HG03064 (cell line): ENCODE results near the gene DCDC1.

Experiments used
- ATAC-seq: cut with Tn5 transposase; IDR thresholded peaks from one replicate; pipeline ENCODE4 v1.9.1; 2021; ENCODE audit warnings: low read depth; ENCODE audit not compliant: unreplicated experiment

Gene DCDC1

DNA sequence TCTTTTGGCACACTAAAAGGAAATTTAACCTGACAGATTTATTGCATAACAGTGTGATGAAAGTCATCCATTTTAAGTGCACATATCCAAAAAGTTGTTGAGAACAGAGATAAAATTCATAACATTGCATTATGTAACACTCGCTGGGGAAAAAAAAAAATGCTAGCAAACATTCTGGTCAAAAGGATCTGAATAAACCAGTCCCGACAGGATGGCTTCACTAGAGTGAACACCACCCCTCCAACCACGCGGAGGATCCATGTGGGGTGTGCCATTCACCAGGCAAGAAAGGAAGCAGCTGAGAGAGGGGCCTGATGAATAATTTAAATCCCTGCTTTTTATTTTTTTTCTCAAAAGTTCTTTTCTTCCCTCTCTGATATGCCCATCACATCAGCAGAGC is 258.7 kb downstream of the DCDC1 start:
- ATAC-seq = no peak

DNA sequence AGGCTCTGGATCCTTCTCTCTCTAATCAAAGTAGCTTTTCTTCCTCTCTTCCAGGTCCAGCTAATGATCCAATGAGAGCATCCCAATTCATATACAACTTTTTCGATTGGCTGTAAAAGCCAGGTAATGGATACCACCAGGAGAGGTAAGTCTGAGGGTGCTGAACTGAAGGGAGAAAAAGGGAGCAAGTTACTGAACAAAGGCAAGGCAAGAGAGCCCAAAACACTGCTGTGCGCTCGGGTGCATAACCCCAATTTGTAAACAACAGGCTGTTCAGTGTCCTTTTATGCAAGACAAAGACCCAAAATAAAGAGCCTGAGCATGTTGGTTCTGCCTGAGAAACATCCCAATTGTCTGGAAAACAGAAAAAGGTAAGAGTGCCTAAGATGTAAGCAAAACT is 260.1 kb downstream of the DCDC1 start:
- no peak for ATAC-seq

DNA sequence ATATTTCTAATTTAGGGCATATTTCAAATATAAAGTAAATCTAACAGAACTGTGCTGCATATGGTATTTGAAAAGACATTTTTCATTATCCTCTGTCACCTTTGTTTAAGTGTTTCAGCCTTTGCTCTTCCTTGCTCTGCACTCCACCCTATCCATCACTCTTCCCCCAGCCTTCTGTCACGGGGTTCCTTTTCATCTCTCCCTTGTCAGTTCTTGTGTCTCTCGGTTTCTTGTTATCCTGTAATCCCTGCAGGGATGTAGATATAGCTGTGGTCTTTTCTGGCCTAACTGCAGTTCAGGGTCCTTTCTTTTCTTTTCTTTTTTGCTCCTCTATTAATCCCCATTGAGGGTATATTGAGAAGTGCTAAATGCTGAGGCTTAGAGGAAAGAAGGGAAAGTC is 261.9 kb downstream of the DCDC1 start:
- ATAC-seq = no peak

- ATAC-seq = peak; percentile 83
Observed at GRCh38 chr11:31106968-31107576, 262.5 kb downstream of the DCDC1 start.

DNA sequence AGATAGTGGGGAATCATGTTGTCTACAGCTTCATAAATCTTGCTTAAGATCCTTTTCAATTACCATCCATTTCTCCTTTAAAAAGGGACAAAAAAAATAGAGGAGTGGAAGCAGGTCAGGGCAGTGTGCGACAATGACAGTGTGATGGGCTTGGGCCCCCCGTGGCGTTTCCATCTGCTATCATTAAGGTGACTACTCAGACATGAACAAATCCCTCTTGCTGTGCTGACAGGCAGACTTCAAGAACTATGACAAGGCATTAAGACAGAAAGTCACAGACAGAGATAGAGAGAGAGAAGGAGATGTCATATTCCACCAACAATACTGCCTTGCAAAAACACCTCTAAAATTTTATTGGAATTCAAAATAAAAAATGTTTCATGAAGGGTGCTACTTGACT is 263.2 kb downstream of the DCDC1 start:
- no peak for ATAC-seq

DNA sequence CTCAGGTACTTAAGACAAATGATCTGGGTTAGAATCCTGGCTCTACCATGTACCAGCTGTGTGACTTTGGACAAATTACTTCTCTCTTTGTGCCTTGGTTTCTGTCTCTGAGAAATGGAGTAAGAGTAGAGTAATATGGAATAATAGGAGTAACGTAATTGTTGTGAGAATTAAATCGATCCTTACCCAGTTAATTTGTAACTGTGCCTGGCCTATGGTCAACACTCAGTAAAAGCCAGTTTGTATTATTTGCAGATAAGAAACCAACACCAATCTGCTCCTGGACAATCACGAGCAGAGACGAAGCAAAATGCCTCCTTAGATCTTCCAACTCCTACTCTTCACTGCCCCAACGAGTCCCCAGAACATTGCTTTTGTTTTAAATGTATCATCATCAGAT is 266.7 kb downstream of the DCDC1 start:
- ATAC-seq = no peak

DNA sequence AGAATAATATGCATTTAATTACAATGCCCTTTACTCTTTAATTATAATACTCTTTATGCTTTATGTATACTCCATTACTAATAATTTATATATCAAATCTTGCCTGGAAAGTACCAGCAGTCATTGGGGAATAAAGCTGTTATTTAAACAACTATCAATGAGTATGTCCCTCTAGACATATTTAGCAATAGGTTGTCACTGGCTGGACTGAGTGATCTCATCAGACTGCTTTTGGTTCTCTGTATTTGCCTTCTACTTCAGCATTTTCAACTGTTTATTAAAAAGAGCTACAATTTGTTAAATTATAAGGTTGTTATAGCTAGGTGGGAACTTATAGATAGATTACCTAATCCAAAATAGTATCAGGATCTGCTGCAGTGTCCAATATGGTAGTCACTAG is 267.2 kb downstream of the DCDC1 start:
- ATAC-seq = no peak

GRCh38 chr11:31096191-31096805 is 273.2 kb downstream of the DCDC1 start:
- no peak for ATAC-seq

DNA sequence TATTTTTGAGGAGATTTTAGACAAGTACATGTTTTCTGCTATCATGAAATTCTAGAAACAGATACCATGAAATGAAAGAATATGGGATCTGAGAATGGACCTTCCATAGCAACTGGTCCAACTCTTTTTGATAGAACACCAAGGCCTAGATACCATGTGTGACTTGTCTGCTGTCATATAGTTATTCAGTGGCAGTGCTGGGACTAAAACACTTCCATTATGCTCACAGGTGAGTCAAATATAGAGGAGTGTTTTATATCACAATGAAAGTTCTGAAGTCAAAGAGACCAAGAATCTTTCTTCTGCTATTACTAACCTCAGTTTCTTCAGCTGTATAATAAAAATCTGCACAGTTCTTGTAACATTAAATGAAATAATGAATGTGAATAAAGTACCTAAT is 276.9 kb downstream of the DCDC1 start:
- ATAC-seq = no peak

DNA sequence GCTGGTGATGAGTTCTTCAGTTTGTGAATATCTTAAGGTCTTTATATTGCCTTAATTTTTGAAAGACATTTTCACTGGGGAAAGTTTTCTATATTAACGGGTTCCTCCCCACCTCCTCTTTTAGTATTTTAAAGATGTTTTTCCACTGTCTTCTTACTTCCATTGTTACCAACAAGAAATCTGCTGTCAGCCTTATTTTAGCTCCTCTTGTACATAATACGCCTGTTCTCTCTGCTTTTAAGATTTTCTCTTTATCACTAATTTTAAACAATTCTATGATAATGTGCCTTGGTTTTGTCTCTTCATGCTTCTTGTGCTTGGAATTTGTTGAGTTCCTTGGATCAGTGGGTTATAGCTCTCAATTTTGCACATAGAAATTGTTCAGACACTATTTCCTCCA is 280.4 kb downstream of the DCDC1 start:
- no peak for ATAC-seq

- ATAC-seq = no peak
Observed at GRCh38 chr11:31069447-31070205, 299.9 kb downstream of the DCDC1 start.

GRCh38 chr11:31060880-31061279 is 308.7 kb downstream of the DCDC1 start:
- no peak for ATAC-seq

- ATAC-seq = no peak
Observed at GRCh38 chr11:31059529-31059928, 310.0 kb downstream of the DCDC1 start.

DNA sequence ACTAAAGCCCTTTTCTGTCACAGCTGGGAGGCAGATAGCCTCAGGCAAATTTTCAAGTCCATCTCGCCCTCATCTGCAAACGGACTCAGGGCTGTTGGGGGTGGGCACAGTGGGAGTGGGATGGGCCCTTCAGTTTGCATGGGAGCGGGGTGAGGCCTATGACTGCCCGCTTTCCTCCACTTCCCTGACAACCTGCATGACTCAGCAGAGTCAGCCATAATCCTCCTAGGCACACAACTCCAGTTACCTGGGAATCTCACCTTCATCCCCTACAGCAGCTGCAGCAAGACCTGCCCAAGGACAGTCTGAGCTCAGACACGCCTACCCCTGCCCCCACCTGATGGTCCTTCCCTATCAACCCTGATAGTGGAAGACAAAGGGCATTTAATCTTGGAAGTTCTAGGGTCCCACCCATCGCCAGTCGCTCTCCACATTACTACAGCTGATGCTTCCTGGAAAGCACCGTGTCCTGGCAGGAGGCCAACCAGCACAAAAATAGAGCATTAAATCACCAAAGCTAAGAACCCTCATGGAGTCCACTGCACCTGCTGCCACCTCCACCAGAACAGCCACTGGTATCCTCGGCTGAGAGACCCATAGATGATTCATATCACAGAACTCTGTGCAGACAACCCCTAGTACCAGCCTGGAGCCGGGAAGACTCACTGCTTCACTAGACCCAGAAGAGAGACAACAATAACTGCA is 319.3 kb downstream of the DCDC1 start:
- no peak for ATAC-seq

- no peak for ATAC-seq
Observed at GRCh38 chr11:31045335-31045734, 324.2 kb downstream of the DCDC1 start.

- no peak for ATAC-seq
Observed at GRCh38 chr11:31030138-31030792, 339.3 kb downstream of the DCDC1 start.

DNA sequence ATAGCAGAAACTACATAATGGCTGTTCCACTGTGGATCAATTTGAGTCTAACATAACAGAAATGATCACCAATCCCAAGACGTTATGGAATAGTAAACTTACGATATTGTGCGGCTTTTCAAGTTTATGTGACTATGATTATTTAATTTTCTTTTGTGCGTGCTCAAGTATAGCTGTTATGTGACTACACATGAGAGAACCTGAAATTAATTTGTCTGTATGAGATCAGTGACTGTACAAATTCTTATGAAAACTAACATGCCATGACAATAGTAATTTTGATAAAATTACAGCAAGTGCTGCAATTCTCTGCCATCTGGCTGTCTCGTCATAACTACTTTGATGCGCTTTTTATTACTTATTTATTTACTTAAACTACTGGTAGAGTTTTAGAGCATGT is 343.2 kb downstream of the DCDC1 start:
- ATAC-seq = no peak

- ATAC-seq = no peak
Observed at GRCh38 chr11:31022080-31022479, 347.5 kb downstream of the DCDC1 start.

DNA sequence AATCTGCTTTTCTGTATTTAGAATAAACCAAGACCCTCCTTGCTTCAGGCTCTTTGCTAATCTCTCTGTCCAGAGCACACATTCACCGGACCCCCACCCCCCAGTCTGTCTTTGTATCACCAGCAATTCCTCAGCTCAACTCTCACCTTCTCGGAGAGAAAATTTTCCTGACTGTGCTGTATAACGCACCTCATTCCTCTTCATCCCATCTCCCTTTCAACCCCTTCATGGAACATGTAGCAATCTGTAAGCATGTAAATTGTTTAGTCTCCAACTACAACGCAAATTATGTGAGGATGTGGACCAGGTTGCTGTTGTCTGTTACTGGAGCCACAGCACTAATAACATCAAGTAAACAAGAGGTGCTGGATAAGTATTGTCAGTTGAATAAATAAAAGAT is 349.8 kb downstream of the DCDC1 start:
- ATAC-seq = no peak

DNA sequence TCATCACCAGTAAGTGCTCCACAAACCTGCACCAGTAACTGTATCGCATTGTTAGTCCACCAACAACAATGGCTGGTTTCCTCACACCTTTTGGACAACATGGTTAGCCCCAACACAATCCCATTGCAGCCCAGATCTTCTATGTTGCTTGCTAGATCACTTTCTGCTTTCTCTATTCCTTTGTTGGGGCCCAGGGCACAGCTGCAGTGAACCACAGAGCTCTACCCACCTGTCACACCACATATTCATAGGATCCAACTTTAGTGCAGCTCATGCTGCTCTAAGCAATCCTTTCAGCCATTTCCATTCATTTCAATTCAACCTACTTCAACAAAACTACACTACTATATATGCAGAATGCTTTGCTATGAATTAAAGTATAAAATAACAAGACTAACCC is 364.3 kb downstream of the DCDC1 start:
- ATAC-seq = no peak

DNA sequence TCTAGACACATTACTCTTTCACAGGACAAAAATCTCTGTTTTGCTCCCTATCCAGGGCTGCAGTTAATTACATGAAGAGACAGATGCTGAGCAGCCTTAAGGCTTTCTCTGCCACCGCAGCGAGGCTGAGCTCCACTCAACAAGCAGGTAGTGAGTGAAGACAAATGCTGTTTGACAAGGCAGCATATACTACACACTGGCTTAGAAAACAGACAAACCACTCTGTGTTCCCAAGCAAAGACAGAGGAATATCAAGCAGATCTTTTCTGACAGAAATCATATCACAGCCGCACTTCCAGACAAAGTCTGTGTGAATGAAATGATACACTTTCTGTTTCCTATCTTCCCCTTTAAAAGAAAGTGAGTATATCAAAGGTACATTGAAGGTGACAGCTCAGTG is 368.1 kb downstream of the DCDC1 start:
- no peak for ATAC-seq
